ENCODE data around the gene POLE2. TPM values are rescaled to one million over a fixed set of nuclear protein-coding genes. Genes with fewer than 3 reads are reported as not detected.

The POLE2 gene
- total RNA-seq, 1 experiment from 2014 or later: 24.5 TPM

- Histone ChIP-seq H3K79me2 (ENCODE audit: insufficient read depth, low read length) (no peaks in the 10 kb centered on the region), H3K9me2 (ENCODE audit: insufficient read depth) (no peaks in the 10 kb centered on the region), H3K9ac (ENCODE audit: low read length) (no peak overlapping the region), H3K27me3 (ENCODE audit: insufficient read depth, low read length) (no peaks in the 10 kb centered on the region), H4K20me1 (ENCODE audit: insufficient read depth) (no peaks in the 10 kb centered on the region), H3K9me3 (ENCODE audit: control insufficient read depth in 1 of 2, insufficient read depth in 1 of 2, low read depth in 1 of 2, low read length in 2 of 2) (no peaks in the 10 kb centered on the region), H3K4me1 (ENCODE audit: control insufficient read depth in 1 of 2, insufficient read depth in 2 of 2, low read length in 2 of 2) (no peaks in the 10 kb centered on the region), H3K27ac (ENCODE audit: low read depth, low read length) (no peak overlapping the region), H3K36me3 (ENCODE audit: control insufficient read depth in 1 of 2, insufficient read depth in 2 of 2, low read length in 2 of 2) (no peaks in the 10 kb centered on the region), H3K4me3 (replicated peaks in 1 of 2; ENCODE audit: low read depth in 1 of 2, low read length in 2 of 2) (no peak overlapping the region), H3K4me2 (ENCODE audit: low read length) (no peak overlapping the region), H2AFZ (ENCODE audit: low read depth, low read length, poor library complexity, severe bottlenecking) (no peak overlapping the region)
- ATAC-seq (no peak), DNase-seq (ENCODE audit: low read depth, low spot score) (no peak)
- BruUV-seq (replicated peaks): no TSS peak
- ChIA-PET RAD21 (ENCODE audit: low non-redundant PET in 1 of 2, low total read pairs in 2 of 2, uncharacterized antibody in 2 of 2, unreplicated experiment in 2 of 2) (no interaction called here), POLR2A (no interaction called here), CTCF (no interaction called here)
- no peak for TF ChIP-seq EZH2phosphoT487 (IDR thresholded peaks at IDR 0.05; ENCODE audit: borderline replicate concordance)
- no peak for TF ChIP-seq RAD21 (IDR thresholded peaks at IDR 0.05; ENCODE audit: low read depth)
- TF ChIP-seq SP1 (IDR thresholded peaks at IDR 0.05; ENCODE audit: low read depth): no peak
- TF ChIP-seq SIN3A (IDR thresholded peaks at IDR 0.05; ENCODE audit: low read depth): no peak
- no peak for TF ChIP-seq CTCF (IDR thresholded peaks at IDR 0.05 in 2 of 3, conservative IDR thresholded peaks at IDR 0.05 in 1 of 3; ENCODE audit: borderline replicate concordance in 1 of 3, insufficient read depth in 1 of 3, low read depth in 2 of 3, low read length in 2 of 3)
- TF ChIP-seq EGR1 (IDR thresholded peaks at IDR 0.05; ENCODE audit: low read depth): no peak
- TF ChIP-seq POLR2AphosphoS5 (IDR thresholded peaks at IDR 0.05; ENCODE audit: low read depth, low read length): no peak
- TF ChIP-seq ZBTB33 (IDR thresholded peaks at IDR 0.05; ENCODE audit: extremely low read depth, insufficient replicate concordance, low read length): no peak
- no peak for TF ChIP-seq FOSL1 (IDR thresholded peaks at IDR 0.05; ENCODE audit: low read depth)
- TF ChIP-seq, protein P1, sequence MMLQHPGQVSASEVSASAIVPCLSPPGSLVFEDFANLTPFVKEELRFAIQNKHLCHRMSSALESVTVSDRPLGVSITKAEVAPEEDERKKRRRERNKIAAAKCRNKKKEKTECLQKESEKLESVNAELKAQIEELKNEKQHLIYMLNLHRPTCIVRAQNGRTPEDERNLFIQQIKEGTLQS (IDR thresholded peaks at IDR 0.05): no peak
- TF ChIP-seq TCF7L2 (IDR thresholded peaks at IDR 0.05; ENCODE audit: borderline replicate concordance, extremely low read depth, insufficient read depth, insufficient read length): no peak
- no peak for TF ChIP-seq YY1 (IDR thresholded peaks at IDR 0.05; ENCODE audit: extremely low read depth, insufficient replicate concordance, low read depth, low read length)
- no peak for TF ChIP-seq SRF (IDR thresholded peaks at IDR 0.05; ENCODE audit: low read depth)
- TF ChIP-seq CEBPB (IDR thresholded peaks at IDR 0.05; ENCODE audit: low read depth): no peak
- no peak for TF ChIP-seq JUND (IDR thresholded peaks at IDR 0.05)
- no peak for TF ChIP-seq CBX3 (IDR thresholded peaks at IDR 0.05; ENCODE audit: low read depth)
- no peak for TF ChIP-seq ELF1 (IDR thresholded peaks at IDR 0.05; ENCODE audit: borderline replicate concordance, low read depth)
- no peak for TF ChIP-seq ZFX (IDR thresholded peaks at IDR 0.05)
- TF ChIP-seq REST (IDR thresholded peaks at IDR 0.05; ENCODE audit: low read depth): no peak
- TF ChIP-seq, protein P2, sequence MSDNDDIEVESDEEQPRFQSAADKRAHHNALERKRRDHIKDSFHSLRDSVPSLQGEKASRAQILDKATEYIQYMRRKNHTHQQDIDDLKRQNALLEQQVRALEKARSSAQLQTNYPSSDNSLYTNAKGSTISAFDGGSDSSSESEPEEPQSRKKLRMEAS (IDR thresholded peaks at IDR 0.05): no peak
- intact Hi-C loops (cut with micrococcal nuclease): no loop called here
Observed at GRCh38 chr14:49702725-49703124, 14.7 kb upstream of the POLE2 start.
